K562 treated with DMSO at 1 percent for 24 hours (cell line): Measurements from ENCODE around the gene FOXQ1. TPM values are rescaled to one million over a fixed set of nuclear protein-coding genes. Genes with fewer than 3 reads are reported as not detected.

ENCODE experiments used
- total RNA-seq: library from RNA; unstranded; fragments of 300-600 nt; gene quantifications from 2 replicates; pipeline ENCODE4 v1.2.3, GENCODE V29; 2022; ENCODE audit warnings: low read depth; ENCODE audit not compliant: insufficient read depth

Gene FOXQ1, protein sequence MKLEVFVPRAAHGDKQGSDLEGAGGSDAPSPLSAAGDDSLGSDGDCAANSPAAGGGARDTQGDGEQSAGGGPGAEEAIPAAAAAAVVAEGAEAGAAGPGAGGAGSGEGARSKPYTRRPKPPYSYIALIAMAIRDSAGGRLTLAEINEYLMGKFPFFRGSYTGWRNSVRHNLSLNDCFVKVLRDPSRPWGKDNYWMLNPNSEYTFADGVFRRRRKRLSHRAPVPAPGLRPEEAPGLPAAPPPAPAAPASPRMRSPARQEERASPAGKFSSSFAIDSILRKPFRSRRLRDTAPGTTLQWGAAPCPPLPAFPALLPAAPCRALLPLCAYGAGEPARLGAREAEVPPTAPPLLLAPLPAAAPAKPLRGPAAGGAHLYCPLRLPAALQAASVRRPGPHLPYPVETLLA
- total RNA-seq, result not detected in 2 replicates

DNA sequence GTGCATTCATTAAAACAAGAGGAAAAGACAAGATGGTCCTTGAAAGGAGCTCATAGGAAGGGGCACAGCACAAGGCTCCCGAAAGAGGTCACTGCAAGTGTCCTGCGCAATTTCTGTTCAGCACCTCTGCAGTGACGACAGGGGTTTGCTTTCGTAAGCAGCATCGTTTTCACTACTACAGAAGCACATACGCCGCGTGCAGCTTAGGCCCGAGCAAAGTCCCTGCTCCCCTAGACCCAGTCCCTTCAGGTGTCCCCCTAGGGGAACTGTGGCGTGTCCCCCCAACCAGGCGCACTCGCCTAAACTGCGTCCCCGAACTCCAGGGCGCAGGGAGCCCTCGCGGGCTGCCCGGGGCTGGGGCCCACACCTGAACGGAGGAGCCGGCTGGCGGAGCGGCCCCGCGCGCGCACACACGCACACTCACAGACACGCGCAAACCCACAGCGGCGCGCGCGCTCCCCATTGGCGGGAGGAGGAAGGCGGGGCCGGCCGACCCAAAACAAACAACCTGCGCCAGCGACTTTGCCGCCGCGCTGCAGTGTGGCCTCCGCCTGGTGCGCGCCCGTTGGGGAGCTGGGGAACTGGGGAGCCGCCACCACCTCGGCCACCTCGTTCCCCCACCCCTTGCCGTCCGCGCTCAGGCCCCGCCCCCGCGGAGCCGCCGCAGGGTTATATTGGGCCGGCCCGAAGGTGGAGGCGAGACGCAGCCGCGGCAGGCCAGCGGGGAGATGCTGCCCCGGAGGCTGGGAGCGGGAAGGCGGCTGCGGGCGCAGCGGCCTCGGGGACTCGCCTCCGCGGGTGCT lies at the start of gene FOXQ1:
FOXQ1 (plus strand) TSS at position 699 of the 803 bp plus-strand sequence. CDS start 607 bp downstream, outside the sequence.

Other genes with a start within 250 kb of the FOXQ1 start
- not detected in 2 replicates for gene FOXF2, start 77.5 kb downstream of the FOXQ1 start, total RNA-seq